Tibial nerve (tissue), 4 donors: ENCODE data around the gene SMC1B. TPM values are rescaled to one million over a fixed set of nuclear protein-coding genes. Genes with fewer than 3 reads are reported as not detected.

Source experiments
- DNase-seq, 2 donors: peaks; one replicate each; pipeline ENCODE4 v3.0.0-alpha.2; 2019; ENCODE audit warnings: low spot score in 2 of 2
- H3K27ac ChIP-seq, 4 donors: fragments of 200-600 bp; sonication (generic) in 3 of 4; one replicate each; pipeline ENCODE4 v1.5.1; 2017 to 2019; ENCODE audit warnings: mild to moderate bottlenecking in 1 of 4
- H3K27me3 ChIP-seq, 2 donors: fragments of 200-600 bp; sonication (generic) in 1 of 2; one replicate each; pipeline versions ENCODE4 v1.5.1 to v1.6.0; 2017 to 2019
- H3K36me3 ChIP-seq, 3 donors: fragments of 200-600 bp; sonication (generic); one replicate each; pipeline ENCODE4 v1.5.1; 2018 to 2019
- H3K4me1 ChIP-seq, 4 donors: fragments of 200-600 bp; sonication (generic) in 3 of 4; one replicate each; pipeline ENCODE4 v1.5.1; 2017 to 2019
- H3K4me3 ChIP-seq, 4 donors: fragments of 200-600 bp; sonication (generic) in 3 of 4; one replicate each; pipeline ENCODE4 v1.5.1; 2017 to 2019; ENCODE audit warnings: mild to moderate bottlenecking in 1 of 4, moderate library complexity in 1 of 4
- H3K9me3 ChIP-seq, 4 donors: fragments of 200-600 bp; sonication (generic) in 3 of 4; one replicate each; pipeline ENCODE4 v1.5.1; 2017 to 2019
- EP300 ChIP-seq, 2 donors: sonication (generic); formaldehyde crosslinking; IDR thresholded peaks; one replicate each; pipeline ENCODE4 v1.6.1; 2017; ENCODE audit warnings: antibody characterized with exemption in 2 of 2, mild to moderate bottlenecking in 1 of 2
- POLR2A ChIP-seq, 2 donors: fragments of 450-650 bp; IDR thresholded peaks; one replicate each; pipeline ENCODE4 v1.6.1; 2017; ENCODE audit warnings: antibody characterized with exemption in 2 of 2, mild to moderate bottlenecking in 2 of 2, moderate library complexity in 2 of 2
- WGBS, 2 donors: methylation state at CpG; one replicate each; pipeline ENCODE4 v1.1.5; 2018; 5-methylcytosine and 5-hydroxymethylcytosine counted together
- total RNA-seq, 4 donors: library from RNA; depleted of rRNA; stranded (reverse); fragments of >200 nt; gene quantifications; one replicate each; pipeline ENCODE4 v1.1.0, GENCODE V29; 2016
- TF ChIP-seq, protein P1 (sequence below), 5 experiments: fragments of 200-600 bp in 3 of 5; fragments of 450-650 bp in 2 of 5; sonication (generic) in 3 of 5; IDR thresholded peaks; one replicate each; pipeline ENCODE4 v1.5.1; 2016 to 2019; ENCODE audit warnings: antibody characterized with exemption in 5 of 5, mild to moderate bottlenecking in 3 of 5, moderate library complexity in 2 of 5

The SMC1B gene
- total RNA-seq, 4 donors from 2014 or later: not detected

DNA sequence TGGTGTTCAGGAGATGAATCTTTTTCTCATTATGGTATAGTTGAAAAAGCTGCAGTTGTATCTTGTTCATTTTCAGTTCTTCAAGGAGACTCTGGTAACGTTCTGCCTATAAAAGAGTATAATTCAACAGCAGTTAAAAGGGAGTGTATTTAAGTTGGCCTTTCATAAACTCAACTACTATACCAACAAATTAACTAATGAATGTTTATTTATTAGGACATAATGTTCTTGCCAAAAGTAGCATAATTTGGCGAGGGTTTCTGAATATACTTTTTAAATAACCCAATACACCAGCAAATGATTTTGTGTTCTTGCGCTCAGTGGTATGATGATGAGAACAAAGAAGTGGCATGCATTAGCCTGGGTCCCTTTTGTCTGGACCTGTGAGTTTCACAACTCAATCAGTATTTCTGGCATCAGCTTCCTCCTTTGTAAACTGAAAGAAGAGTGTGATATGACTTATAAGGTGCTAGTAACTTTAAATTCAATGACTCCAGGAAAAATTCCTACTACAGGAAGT lies 10.9 kb downstream of the SMC1B start:
- Histone ChIP-seq H3K27ac (no peak overlapping the region), H3K4me3 (no peak overlapping the region), H3K36me3 (no peaks in the 10 kb centered on the region), H3K4me1 (no peaks in the 10 kb centered on the region), H3K27me3 (no peaks in the 10 kb centered on the region), H3K9me3 (no peaks in the 10 kb centered on the region)
- no peak for TF ChIP-seq POLR2A (IDR thresholded peaks at IDR 0.05)
- WGBS, 2 donors: 66% methylated on average over 3 of the region's 3 CpGs
- no peak for DNase-seq

DNA sequence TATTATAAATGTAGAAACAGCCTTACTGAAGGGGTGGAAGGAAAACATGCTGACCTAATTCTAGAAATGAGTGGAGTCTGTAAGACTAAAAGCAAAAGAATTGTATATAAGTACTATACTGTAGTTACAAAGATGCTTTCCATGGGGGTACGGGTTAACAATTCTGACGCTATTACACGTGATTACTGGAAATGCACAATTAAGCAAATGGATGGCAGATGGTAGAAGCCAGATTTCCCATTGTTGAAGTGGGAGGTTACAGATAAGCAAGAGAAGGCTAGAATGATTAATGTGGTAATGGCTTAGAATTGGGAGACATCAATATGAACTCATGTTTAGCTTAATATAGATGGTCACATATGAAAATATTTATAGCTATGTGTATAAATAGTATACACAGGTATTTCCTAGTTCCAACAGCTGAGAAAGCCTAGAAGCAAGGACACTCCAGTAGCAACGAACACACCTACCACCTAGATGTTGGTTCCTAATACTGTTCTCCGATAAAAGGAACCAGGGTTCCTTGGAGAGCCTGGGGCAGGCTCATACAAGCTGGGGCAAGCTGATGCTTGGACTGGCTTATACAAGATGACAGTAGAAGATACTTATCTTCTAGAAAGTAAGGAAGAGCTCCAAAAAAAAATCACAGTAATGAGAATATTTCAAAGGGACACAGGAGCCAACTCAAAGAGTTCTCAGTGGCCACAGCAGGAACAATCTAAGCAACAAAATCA lies 13.5 kb downstream of the SMC1B start:
- Histone ChIP-seq H3K4me1 (no peaks in the 10 kb centered on the region), H3K4me3 (no peak overlapping the region), H3K27me3 (no peaks in the 10 kb centered on the region), H3K27ac (no peak overlapping the region), H3K36me3 (no peaks in the 10 kb centered on the region), H3K9me3 (no peaks in the 10 kb centered on the region)
- DNase-seq: no peak
- 83 to 93% methylated on average over 5 of the region's 5 CpGs for WGBS, 2 donors
- no peak for TF ChIP-seq POLR2A (IDR thresholded peaks at IDR 0.05)
- TF ChIP-seq, protein P1, sequence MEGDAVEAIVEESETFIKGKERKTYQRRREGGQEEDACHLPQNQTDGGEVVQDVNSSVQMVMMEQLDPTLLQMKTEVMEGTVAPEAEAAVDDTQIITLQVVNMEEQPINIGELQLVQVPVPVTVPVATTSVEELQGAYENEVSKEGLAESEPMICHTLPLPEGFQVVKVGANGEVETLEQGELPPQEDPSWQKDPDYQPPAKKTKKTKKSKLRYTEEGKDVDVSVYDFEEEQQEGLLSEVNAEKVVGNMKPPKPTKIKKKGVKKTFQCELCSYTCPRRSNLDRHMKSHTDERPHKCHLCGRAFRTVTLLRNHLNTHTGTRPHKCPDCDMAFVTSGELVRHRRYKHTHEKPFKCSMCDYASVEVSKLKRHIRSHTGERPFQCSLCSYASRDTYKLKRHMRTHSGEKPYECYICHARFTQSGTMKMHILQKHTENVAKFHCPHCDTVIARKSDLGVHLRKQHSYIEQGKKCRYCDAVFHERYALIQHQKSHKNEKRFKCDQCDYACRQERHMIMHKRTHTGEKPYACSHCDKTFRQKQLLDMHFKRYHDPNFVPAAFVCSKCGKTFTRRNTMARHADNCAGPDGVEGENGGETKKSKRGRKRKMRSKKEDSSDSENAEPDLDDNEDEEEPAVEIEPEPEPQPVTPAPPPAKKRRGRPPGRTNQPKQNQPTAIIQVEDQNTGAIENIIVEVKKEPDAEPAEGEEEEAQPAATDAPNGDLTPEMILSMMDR (IDR thresholded peaks at IDR 0.05): no peak
- TF ChIP-seq EP300 (IDR thresholded peaks at IDR 0.05): no peak

DNA sequence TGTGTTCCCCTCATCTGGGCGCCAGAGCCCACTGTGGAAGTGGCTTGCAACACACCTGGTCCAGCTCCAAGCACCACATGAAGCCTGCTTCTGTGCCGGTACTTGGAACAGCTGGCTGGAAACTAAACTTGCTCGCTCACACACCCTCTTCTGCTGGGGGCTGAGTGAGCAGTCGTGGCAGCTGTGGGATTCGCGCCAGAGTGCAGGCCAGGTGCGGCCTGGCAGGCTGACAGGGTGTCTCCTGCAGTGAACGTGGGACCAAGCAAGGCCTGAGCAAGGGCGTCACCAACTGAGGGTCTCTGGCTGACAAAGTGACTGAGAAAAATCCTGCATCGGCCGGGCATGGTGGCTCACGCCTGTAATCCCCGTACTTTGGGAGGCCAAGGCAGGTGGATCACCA lies 15.2 kb downstream of the SMC1B start:
- DNase-seq: no peak
- WGBS, 2 donors: 89 to 96% methylated on average over 11 to 13 of the region's 13 CpGs
- H3K4me3 ChIP-seq: no peak overlapping the region
- no peak overlapping the region for H3K27ac ChIP-seq
- no peaks in the 10 kb centered on the region for H3K9me3 ChIP-seq
- no peaks in the 10 kb centered on the region for H3K27me3 ChIP-seq
- no peak for TF ChIP-seq EP300 (IDR thresholded peaks at IDR 0.05)
- TF ChIP-seq, protein P1 (IDR thresholded peaks at IDR 0.05): no peak
- TF ChIP-seq POLR2A (IDR thresholded peaks at IDR 0.05): no peak
- H3K36me3 ChIP-seq: no peaks in the 10 kb centered on the region
- no peaks in the 10 kb centered on the region for H3K4me1 ChIP-seq

DNA sequence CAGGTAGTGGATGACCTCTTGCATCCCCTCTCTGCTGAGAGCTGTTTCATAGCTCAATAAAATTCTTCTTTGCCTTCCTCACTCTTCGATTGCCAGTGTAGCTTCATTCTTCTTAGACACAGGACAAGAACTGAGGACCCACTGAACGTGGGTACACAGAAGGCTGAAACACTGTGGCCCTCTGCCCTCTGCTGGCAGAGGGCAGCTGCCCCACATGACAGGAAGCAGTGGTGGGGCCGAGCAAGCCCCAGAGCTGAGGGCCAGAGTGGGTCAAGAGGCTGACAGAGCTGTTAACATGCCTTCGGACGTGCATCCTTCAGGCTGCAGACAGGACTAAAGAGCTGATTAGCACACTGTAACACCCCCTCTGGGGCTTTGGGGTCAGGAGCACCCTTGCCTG lies 15.6 kb downstream of the SMC1B start:
- TF ChIP-seq EP300 (IDR thresholded peaks at IDR 0.05): no peak
- TF ChIP-seq, protein P1 (IDR thresholded peaks at IDR 0.05): no peak
- TF ChIP-seq POLR2A (IDR thresholded peaks at IDR 0.05): no peak
- no peak for DNase-seq

DNA sequence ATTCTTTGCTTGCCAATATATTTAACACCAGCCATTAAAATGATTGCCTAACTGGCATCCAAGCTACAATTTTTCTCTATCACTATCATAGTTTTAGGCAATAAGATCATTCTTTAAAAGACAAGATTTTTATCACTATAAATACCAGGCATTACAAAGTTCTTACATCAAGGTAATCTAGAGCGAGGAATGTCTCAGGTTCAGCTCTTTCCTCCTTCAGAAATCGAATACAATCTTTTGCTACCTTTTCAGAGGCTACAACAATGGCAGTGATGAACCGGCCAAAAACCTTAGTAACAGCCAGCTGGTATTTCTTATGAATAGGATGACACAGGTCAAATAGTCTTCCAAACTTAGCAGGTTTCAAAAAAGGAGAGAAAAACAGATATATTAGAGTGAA lies 23.9 kb downstream of the SMC1B start:
- Histone ChIP-seq H3K4me1 (no peaks in the 10 kb centered on the region), H3K9me3 (no peaks in the 10 kb centered on the region), H3K36me3 (no peaks in the 10 kb centered on the region), H3K27me3 (no peaks in the 10 kb centered on the region), H3K4me3 (no peak overlapping the region), H3K27ac (no peak overlapping the region)
- WGBS, 2 donors: 86 to 91% methylated on average over 3 of the region's 3 CpGs
- TF ChIP-seq POLR2A (IDR thresholded peaks at IDR 0.05): no peak
- TF ChIP-seq EP300 (IDR thresholded peaks at IDR 0.05): no peak
- TF ChIP-seq, protein P1 (IDR thresholded peaks at IDR 0.05): no peak
- no peak for DNase-seq

More for the DNA sequence above, 15.6 kb downstream of the SMC1B start:
- Histone ChIP-seq H3K27me3 (no peaks in the 10 kb centered on the region), H3K4me1 (no peaks in the 10 kb centered on the region), H3K36me3 (no peaks in the 10 kb centered on the region), H3K9me3 (no peaks in the 10 kb centered on the region), H3K27ac (no peak overlapping the region), H3K4me3 (no peak overlapping the region)
- WGBS, 2 donors: 62 to 67% methylated on average over 5 of the region's 5 CpGs
